Body of pancreas (tissue), 4 donors: ENCODE data around the gene TUBA3D.
"Not testable (repeated sequence)": the region's sequence is repeated elsewhere in the genome, so short reads cannot be mapped to it uniquely, and the experiment has no call there.

ENCODE experiments used
- CTCF ChIP-seq, 7 experiments: fragments of 450-650 bp in 4 of 7; fragments of 200-600 bp in 3 of 7; sonication (generic) in 3 of 7; IDR thresholded peaks; one replicate each; pipeline ENCODE4 v1.5.1; 2016 to 2019; ENCODE audit warnings: antibody characterized with exemption in 7 of 7
- POLR2A ChIP-seq, 3 donors: fragments of 450-650 bp; IDR thresholded peaks; one replicate each; pipeline ENCODE4 v1.6.1; 2016; ENCODE audit warnings: antibody characterized with exemption in 3 of 3, mild to moderate bottlenecking in 2 of 3

GRCh38 chr2:131483981-131484820, 8.3 kb downstream of the TUBA3D start:
- TF ChIP-seq POLR2A, CTCF (IDR thresholded peaks at IDR 0.05): not testable (repeated sequence)
